Parathyroid adenoma (tissue), 2 donors: ENCODE measurements around the gene PANX1.
A peak's percentile ranks its signal among the peaks of the same experiment; 100 is the strongest.

Experiments
- H2AFZ ChIP-seq: fragments of 300-600 bp; sonication (generic); one replicate; pipeline ENCODE4 v1.7.0; 2017; ENCODE audit warnings: antibody characterized with exemption, mild to moderate bottlenecking
- H3K27ac ChIP-seq: fragments of 300-600 bp; sonication (generic); one replicate; pipeline ENCODE4 v1.7.0; 2017
- H3K27me3 ChIP-seq: fragments of 300-600 bp; sonication (generic); one replicate; pipeline ENCODE4 v1.7.0; 2017; ENCODE audit warnings: low read length; ENCODE audit not compliant: control insufficient read depth, insufficient read depth
- H3K36me3 ChIP-seq: fragments of 300-600 bp; sonication (generic); one replicate; pipeline ENCODE4 v1.7.0; 2017; ENCODE audit warnings: low read length; ENCODE audit not compliant: control insufficient read depth, insufficient read depth
- H3K4me1 ChIP-seq: fragments of 300-600 bp; sonication (generic); one replicate; pipeline ENCODE4 v1.7.0; 2017; ENCODE audit warnings: control low read depth
- H3K4me2 ChIP-seq: fragments of 300-600 bp; sonication (generic); one replicate; pipeline ENCODE4 v1.7.0; 2017; ENCODE audit warnings: low read length
- H3K4me3 ChIP-seq: fragments of 300-600 bp; sonication (generic); one replicate; pipeline ENCODE4 v1.7.0; 2017; ENCODE audit warnings: low read depth, low read length
- H3K79me2 ChIP-seq: fragments of 300-600 bp; sonication (generic); one replicate; pipeline ENCODE4 v1.7.0; 2017; ENCODE audit warnings: control low read depth
- H3K9ac ChIP-seq: fragments of 300-600 bp; sonication (generic); one replicate; pipeline ENCODE4 v1.7.0; 2017; ENCODE audit warnings: mild to moderate bottlenecking
- H3K9me3 ChIP-seq: fragments of 300-600 bp; sonication (generic); one replicate; pipeline ENCODE4 v1.7.0; 2017; ENCODE audit warnings: low read length; ENCODE audit not compliant: control insufficient read depth
- TF ChIP-seq, protein P1 (sequence below): fragments of 300-600 bp; sonication (generic); IDR thresholded peaks from one replicate; pipeline ENCODE4 v1.7.0; 2017; ENCODE audit warnings: antibody characterized with exemption, mild to moderate bottlenecking
- donor health status: primary hyperparathyroidism.

PANX1 gene

DNA sequence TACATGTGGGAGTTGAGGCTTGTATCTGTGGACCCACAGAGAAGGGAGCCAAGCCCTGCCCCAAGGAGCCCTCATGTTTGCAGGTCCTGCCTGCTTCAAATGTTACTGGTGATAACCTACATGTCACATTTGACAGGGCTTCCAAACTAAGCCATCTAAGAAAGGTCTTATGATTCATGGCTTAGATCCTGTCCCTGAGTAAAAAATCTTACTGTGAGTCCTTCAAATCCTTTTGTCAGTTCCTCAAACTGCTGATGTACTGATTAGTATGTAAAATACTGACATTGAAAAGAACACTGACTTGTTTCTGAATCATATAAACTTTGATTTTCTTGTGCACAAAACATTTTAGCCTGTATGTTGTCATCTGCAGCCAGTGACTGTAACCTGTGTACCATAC lies 1.0 kb upstream of the PANX1 start:
- Histone ChIP-seq H3K27me3 (no peaks in the 10 kb centered on the region), H3K9ac (no peak overlapping the region), H3K4me3 (peak overlapping the region; percentile 70), H3K36me3 (no peaks in the 10 kb centered on the region), H2AFZ (peak overlapping the region; percentile 97), H3K4me2 (peak overlapping the region; percentile 69), H3K79me2 (peaks cover 3% of the 10 kb centered on the region), H3K9me3 (no peaks in the 10 kb centered on the region), H3K27ac (no peak overlapping the region), H3K4me1 (peaks cover 7% of the 10 kb centered on the region)
- TF ChIP-seq, protein P1, sequence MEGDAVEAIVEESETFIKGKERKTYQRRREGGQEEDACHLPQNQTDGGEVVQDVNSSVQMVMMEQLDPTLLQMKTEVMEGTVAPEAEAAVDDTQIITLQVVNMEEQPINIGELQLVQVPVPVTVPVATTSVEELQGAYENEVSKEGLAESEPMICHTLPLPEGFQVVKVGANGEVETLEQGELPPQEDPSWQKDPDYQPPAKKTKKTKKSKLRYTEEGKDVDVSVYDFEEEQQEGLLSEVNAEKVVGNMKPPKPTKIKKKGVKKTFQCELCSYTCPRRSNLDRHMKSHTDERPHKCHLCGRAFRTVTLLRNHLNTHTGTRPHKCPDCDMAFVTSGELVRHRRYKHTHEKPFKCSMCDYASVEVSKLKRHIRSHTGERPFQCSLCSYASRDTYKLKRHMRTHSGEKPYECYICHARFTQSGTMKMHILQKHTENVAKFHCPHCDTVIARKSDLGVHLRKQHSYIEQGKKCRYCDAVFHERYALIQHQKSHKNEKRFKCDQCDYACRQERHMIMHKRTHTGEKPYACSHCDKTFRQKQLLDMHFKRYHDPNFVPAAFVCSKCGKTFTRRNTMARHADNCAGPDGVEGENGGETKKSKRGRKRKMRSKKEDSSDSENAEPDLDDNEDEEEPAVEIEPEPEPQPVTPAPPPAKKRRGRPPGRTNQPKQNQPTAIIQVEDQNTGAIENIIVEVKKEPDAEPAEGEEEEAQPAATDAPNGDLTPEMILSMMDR: no peak

DNA sequence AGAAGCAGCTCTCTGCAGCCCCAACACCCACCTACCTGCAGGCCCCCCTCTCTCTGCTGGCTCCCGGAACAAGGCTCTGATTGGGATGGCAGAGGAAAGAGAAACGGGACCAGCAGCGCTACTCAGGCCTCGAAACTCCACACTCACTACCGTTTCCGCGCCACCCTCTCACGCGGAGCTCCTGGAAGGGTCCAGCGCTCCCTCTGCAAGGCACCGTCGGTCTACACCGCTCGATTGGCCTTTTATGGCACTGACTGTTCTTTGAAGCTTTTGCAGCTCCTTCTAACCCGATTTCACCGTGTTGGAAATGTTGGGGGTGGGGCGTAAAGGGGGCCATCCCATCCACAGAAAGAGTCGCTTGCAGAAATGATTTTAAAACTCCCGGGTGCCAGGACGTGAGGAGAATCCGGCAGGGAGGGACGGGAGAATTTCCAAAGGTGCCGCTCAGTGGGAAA lies 323 bp upstream of the PANX1 start:
- Histone ChIP-seq H3K4me2 (peak overlapping the region; percentile 69), H2AFZ (peak overlapping the region; percentile 97), H3K36me3 (no peaks in the 10 kb centered on the region), H3K4me1 (peaks cover 7% of the 10 kb centered on the region), H3K4me3 (peak overlapping the region; percentile 70), H3K9ac (peak overlapping the region; percentile 28), H3K27me3 (no peaks in the 10 kb centered on the region), H3K9me3 (no peaks in the 10 kb centered on the region), H3K79me2 (peaks cover 3% of the 10 kb centered on the region), H3K27ac (peak overlapping the region; percentile 91)
- TF ChIP-seq, protein P1: no peak

DNA sequence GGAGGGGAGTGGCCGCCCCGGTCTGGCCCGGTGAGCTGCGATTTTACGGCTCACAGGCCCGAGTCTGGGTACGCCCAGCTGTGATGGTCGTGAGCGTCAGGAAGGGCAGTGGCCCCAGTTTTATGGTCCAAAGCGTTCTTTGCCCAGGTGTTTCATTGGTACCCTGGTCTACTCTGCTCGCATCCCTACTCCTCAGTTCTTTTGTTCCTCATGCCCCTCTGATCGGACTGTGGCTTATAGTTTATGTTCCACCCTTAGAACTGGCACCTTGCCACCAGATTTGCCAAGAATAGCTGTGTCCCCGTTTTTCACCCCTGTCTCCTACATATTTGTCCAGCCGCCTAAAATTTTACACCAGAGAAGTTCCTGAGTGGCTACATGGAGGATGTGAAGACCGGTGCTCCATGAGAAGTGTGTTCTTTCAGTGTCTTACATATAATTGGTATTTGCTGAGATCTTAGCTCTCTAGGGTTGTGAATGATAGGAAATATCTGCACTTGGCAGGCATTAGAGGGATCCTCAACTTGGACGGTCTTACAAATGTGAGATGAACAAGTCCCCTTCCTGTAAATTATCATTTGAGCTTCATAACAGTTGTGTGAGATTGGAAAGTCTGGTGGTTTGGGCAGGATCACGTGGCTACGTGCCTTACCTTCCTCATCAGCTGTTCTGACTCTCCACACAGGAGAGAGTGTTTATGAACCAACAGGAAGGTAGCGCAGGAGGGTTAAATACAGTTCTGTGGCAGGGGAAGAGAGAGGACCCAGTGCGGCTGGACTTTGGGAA lies 1.1 kb downstream of the PANX1 start:
- peaks cover 3% of the 10 kb centered on the region for H3K79me2 ChIP-seq
- peak overlapping the region; percentile 91 for H3K27ac ChIP-seq
- no peak overlapping the region for H3K9ac ChIP-seq
- peak overlapping the region; percentile 69 for H3K4me2 ChIP-seq
- H3K9me3 ChIP-seq: no peaks in the 10 kb centered on the region
- peak overlapping the region; percentile 97 for H2AFZ ChIP-seq
- H3K4me3 ChIP-seq: peak overlapping the region; percentile 70
- TF ChIP-seq, protein P1: no peak
- H3K36me3 ChIP-seq: no peaks in the 10 kb centered on the region
- H3K27me3 ChIP-seq: no peaks in the 10 kb centered on the region
- H3K4me1 ChIP-seq: peaks cover 7% of the 10 kb centered on the region

DNA sequence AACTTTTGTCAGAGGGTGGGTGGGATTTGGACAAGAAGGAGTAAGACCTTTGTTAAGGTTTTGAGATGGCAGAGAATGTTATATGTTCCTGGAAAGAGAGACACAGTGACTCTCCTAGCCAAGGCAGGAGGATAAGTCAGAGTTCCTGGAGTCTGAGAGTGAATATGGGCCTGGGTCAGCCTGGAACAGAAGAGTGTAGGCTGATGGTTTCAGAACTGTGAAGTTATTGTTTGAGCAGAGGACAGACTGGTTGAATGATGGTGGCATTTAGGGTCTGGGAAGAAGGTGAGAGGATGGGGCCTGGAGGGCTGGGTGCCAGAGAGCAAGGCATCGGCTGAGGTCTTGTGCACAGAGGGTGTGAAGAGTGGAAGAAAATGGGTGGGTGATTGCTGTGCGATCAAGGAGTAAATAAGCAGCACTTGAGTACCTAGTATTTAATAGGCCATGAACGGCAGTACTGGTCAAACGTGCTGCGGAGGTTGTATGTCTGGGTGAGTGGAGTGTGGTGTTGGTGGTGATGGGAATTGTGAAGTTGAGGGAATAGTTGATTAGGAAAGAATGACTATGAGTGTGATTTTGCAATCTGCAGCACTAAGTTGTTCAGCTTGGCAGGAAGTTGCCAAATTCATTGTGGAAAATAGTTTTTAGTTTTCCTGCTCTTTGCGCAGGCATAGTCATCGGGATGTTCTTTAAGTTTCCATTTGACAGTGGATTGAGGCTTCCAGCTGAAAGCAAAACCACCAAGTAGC lies 1.8 kb downstream of the PANX1 start:
- peaks cover 7% of the 10 kb centered on the region for H3K4me1 ChIP-seq
- peak overlapping the region; percentile 91 for H3K27ac ChIP-seq

More for the DNA sequence above, 1.8 kb downstream of the PANX1 start:
- no peaks in the 10 kb centered on the region for H3K27me3 ChIP-seq
- H3K9ac ChIP-seq: no peak overlapping the region
- no peak overlapping the region for H2AFZ ChIP-seq
- H3K9me3 ChIP-seq: no peaks in the 10 kb centered on the region
- no peak overlapping the region for H3K4me3 ChIP-seq
- no peak overlapping the region for H3K4me2 ChIP-seq
- TF ChIP-seq, protein P1: no peak
- H3K79me2 ChIP-seq: peaks cover 3% of the 10 kb centered on the region
- no peaks in the 10 kb centered on the region for H3K36me3 ChIP-seq
